Measurements from ENCODE around the gene DNAJC18.

DNA sequence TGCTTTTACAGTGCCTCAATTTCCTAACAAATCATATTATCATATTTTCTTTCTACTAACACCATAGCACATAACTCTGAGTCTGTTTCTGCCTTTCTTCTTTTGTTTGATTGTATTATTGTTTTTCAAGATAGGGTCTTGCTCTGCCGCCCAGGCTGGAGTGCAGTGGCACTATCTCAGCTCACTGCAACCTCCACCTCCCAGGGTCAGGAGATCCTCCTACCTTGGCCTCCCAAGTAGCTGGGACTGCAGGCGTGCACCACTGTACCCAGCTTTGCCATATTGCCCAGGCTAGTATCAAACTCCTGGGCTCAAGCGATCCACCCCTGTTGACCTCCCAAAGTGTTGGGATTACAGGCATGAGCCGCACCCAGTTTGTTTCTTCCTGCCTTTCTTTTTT lies 78.9 kb downstream of the DNAJC18 start:
- TF ChIP-seq POLR2A (IDR thresholded peaks at IDR 0.05), result no peak
- TF ChIP-seq, protein P1, sequence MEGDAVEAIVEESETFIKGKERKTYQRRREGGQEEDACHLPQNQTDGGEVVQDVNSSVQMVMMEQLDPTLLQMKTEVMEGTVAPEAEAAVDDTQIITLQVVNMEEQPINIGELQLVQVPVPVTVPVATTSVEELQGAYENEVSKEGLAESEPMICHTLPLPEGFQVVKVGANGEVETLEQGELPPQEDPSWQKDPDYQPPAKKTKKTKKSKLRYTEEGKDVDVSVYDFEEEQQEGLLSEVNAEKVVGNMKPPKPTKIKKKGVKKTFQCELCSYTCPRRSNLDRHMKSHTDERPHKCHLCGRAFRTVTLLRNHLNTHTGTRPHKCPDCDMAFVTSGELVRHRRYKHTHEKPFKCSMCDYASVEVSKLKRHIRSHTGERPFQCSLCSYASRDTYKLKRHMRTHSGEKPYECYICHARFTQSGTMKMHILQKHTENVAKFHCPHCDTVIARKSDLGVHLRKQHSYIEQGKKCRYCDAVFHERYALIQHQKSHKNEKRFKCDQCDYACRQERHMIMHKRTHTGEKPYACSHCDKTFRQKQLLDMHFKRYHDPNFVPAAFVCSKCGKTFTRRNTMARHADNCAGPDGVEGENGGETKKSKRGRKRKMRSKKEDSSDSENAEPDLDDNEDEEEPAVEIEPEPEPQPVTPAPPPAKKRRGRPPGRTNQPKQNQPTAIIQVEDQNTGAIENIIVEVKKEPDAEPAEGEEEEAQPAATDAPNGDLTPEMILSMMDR (IDR thresholded peaks at IDR 0.05), result no peak
